ENCODE data around the gene LCE2C. TPM values are rescaled to one million over a fixed set of nuclear protein-coding genes. Genes with fewer than 3 reads are reported as not detected.

LCE2C gene
- polyA plus RNA-seq, 2 of the 4 experiments (the other 2 are of a cell fraction), result not detected

GRCh38 chr1:152640351-152640750 lies 34.7 kb upstream of the LCE2C start:
- H3K4me2 ChIP-seq, result no peak overlapping the region
- WGBS (ENCODE audit: missing lambda C conversion rate), result 13% methylated on average over 1 of the region's 1 CpG
- POLR2A ChIA-PET, result no interaction called here
- ATAC-seq (no peak), FAIRE-seq (no peak), DNase-seq (ENCODE audit: low read depth in 1 of 2, low spot score in 1 of 2) (no peak)
- H3K27ac ChIP-seq, result no peak overlapping the region
- no peaks in the 10 kb centered on the region for H3K4me1 ChIP-seq
- no peak overlapping the region for H3K4me3 ChIP-seq
- no peaks in the 10 kb centered on the region for H3K9me3 ChIP-seq
- CTCF ChIA-PET, result interaction anchor here (1.0 to 1.8 kb wide), 4 partner anchors 13 to 160 kb away, joined by 3 to 12 read pairs (median 3); no protein-coding TSS in a partner anchor
- TF ChIP-seq NPAS2 (CRISPR knock-in tag; IDR thresholded peaks at IDR 0.05; ENCODE audit: borderline replicate concordance), result no peak
- no peak for TF ChIP-seq JUN (IDR thresholded peaks at IDR 0.05)
- TF ChIP-seq HOXA7 (CRISPR knock-in tag; IDR thresholded peaks at IDR 0.05), result no peak
- TF ChIP-seq ZFP36 (IDR thresholded peaks at IDR 0.05; ENCODE audit: borderline replicate concordance, partially characterized antibody), result no peak
- TF ChIP-seq BCL3 (IDR thresholded peaks at IDR 0.05), result no peak
- TF ChIP-seq EP300 (IDR thresholded peaks at IDR 0.05), result no peak
- TF ChIP-seq ZNF302 (CRISPR knock-in tag; IDR thresholded peaks at IDR 0.05), result no peak
- TF ChIP-seq EHF (CRISPR knock-in tag; IDR thresholded peaks at IDR 0.05), result no peak
- TF ChIP-seq MAZ (IDR thresholded peaks at IDR 0.05; ENCODE audit: borderline replicate concordance, low read depth, low read length), result no peak
- no peak for TF ChIP-seq CBX8 (IDR thresholded peaks at IDR 0.05)
- no peak for TF ChIP-seq NR3C1 (IDR thresholded peaks at IDR 0.05)
- no peak for TF ChIP-seq CBX2 (IDR thresholded peaks at IDR 0.05; ENCODE audit: borderline replicate concordance, low read depth)
- no peak for TF ChIP-seq HDAC2 (IDR thresholded peaks at IDR 0.05)
- no peak for TF ChIP-seq JUNB (IDR thresholded peaks at IDR 0.05)
- no peak for TF ChIP-seq RFX5 (IDR thresholded peaks at IDR 0.05)
- TF ChIP-seq RCOR1 (IDR thresholded peaks at IDR 0.05; ENCODE audit: low read depth, low read length), result no peak
- no peak for TF ChIP-seq TP53 (CRISPR knock-in tag; IDR thresholded peaks at IDR 0.05)
- no peak for TF ChIP-seq ZC3H11A (IDR thresholded peaks at IDR 0.05)

DNA sequence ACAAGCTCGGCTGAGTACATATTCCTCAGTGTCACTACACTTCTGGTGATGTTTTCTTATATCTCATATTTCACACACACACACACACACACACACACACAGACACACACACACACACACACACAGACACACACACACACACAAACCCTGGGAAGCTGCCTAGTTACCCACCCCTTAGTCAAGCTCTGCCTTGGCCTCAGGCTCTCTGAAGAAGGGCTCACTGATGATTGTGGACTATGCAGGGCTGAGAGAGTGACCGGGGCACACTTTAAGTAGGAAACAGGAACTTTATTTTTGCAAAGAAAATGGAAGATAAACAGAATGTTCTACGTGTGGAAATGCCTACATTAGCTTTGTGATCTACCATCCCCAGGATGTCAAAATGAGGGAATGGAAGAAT lies 31.1 kb upstream of the LCE2C start:
- no peak overlapping the region for H3K4me2 ChIP-seq
- 5% methylated on average over 3 of the region's 3 CpGs for WGBS (ENCODE audit: missing lambda C conversion rate)
- POLR2A ChIA-PET, result no interaction called here
- CTCF ChIA-PET, result interaction anchor here (1.5 to 6.7 kb wide), 3 partner anchors 11 to 146 kb away, joined by 3 to 34 read pairs (median 4); no protein-coding TSS in a partner anchor
- ATAC-seq (no peak), DNase-seq (ENCODE audit: low read depth in 1 of 2, low spot score in 1 of 2) (no peak), FAIRE-seq (no peak)
- no peak overlapping the region for H3K4me3 ChIP-seq
- no peak overlapping the region for H3K27ac ChIP-seq
- H3K4me1 ChIP-seq, result no peaks in the 10 kb centered on the region
- TF ChIP-seq FOSB (CRISPR knock-in tag; IDR thresholded peaks at IDR 0.05) (no peak), EHF (CRISPR knock-in tag; IDR thresholded peaks at IDR 0.05) (no peak), MAFK (IDR thresholded peaks at IDR 0.05; ENCODE audit: partially characterized antibody) (no peak), CBX2 (IDR thresholded peaks at IDR 0.05; ENCODE audit: borderline replicate concordance, low read depth) (no peak), CEBPB (IDR thresholded peaks at IDR 0.05) (no peak), SREBF2 (IDR thresholded peaks at IDR 0.05) (no peak), JUNB (IDR thresholded peaks at IDR 0.05) (no peak)
- H3K9me3 ChIP-seq, result no peaks in the 10 kb centered on the region

DNA sequence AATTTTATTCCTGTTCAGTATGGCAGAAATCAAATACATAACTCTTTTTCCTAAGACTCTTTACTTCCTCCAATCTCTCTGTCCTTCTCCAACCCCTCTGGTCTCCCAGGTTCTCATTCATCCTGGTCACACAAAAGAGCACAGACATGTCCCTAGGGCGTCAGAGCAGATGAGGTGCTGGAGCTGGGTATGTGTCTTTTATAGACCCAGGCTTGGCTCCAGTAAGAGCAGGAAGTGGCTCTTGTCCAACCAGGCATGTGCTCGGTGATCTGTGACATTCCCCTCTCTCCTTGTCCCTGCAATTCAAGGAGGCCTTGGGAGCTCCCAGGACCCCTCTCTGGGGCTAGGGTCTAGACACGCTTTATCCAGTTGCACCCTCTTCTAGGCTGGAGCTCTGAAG lies 29.9 kb upstream of the LCE2C start:
- CTCF ChIA-PET, result interaction anchor here (0.9 to 6.7 kb wide), 3 partner anchors 9 to 22 kb away, joined by 3 to 34 read pairs (median 3); partner anchors contain the start of genes LCE2D and LCE3A
- no peak for TF ChIP-seq FOXS1 (CRISPR knock-in tag; IDR thresholded peaks at IDR 0.05)
- TF ChIP-seq RARB (CRISPR knock-in tag; IDR thresholded peaks at IDR 0.05), result no peak
- no peak for TF ChIP-seq ZNF302 (CRISPR knock-in tag; IDR thresholded peaks at IDR 0.05)
- TF ChIP-seq ESRRA (IDR thresholded peaks at IDR 0.05; ENCODE audit: borderline replicate concordance, low read length), result no peak
- TF ChIP-seq HDAC2 (IDR thresholded peaks at IDR 0.05), result no peak
- TF ChIP-seq PHF8 (IDR thresholded peaks at IDR 0.05; ENCODE audit: borderline replicate concordance, low read depth), result no peak
- TF ChIP-seq FOSL2 (IDR thresholded peaks at IDR 0.05), result no peak
- TF ChIP-seq FOSL2 (CRISPR knock-in tag; IDR thresholded peaks at IDR 0.05), result no peak
- no peak for TF ChIP-seq SMC3 (IDR thresholded peaks at IDR 0.05)
- no peak for TF ChIP-seq HMGXB4 (CRISPR knock-in tag; IDR thresholded peaks at IDR 0.05; ENCODE audit: borderline replicate concordance)
- no peak for TF ChIP-seq EHMT2 (IDR thresholded peaks at IDR 0.05; ENCODE audit: low read depth)
- no peak for TF ChIP-seq EP300 (IDR thresholded peaks at IDR 0.05)
- TF ChIP-seq NR3C1 (IDR thresholded peaks at IDR 0.05), result no peak
- no peak for TF ChIP-seq TP53 (CRISPR knock-in tag; IDR thresholded peaks at IDR 0.05)
- TF ChIP-seq HEYL (CRISPR knock-in tag; IDR thresholded peaks at IDR 0.05), result no peak
- WGBS (ENCODE audit: missing lambda C conversion rate), result 9% methylated on average over 3 of the region's 3 CpGs

More for the DNA sequence above, 29.9 kb upstream of the LCE2C start:
- FAIRE-seq, result no peak
- Histone ChIP-seq H3K9me3 (no peaks in the 10 kb centered on the region), H3K27ac (no peak overlapping the region), H3K4me2 (no peak overlapping the region), H3K4me1 (no peaks in the 10 kb centered on the region), H3K4me3 (no peak overlapping the region)
- no peak for DNase-seq (ENCODE audit: low read depth in 1 of 2, low spot score in 1 of 2)
- ATAC-seq, result no peak
- POLR2A ChIA-PET, result no interaction called here

Measured in A549 (cell line).